ENCODE results near the gene PRSS50. TPM values are rescaled to one million over a fixed set of nuclear protein-coding genes. Genes with fewer than 3 reads are reported as not detected.

PRSS50 gene
- polyA plus RNA-seq, 1 of the 3 experiments (the other 2 are of a cell fraction) = not detected

DNA sequence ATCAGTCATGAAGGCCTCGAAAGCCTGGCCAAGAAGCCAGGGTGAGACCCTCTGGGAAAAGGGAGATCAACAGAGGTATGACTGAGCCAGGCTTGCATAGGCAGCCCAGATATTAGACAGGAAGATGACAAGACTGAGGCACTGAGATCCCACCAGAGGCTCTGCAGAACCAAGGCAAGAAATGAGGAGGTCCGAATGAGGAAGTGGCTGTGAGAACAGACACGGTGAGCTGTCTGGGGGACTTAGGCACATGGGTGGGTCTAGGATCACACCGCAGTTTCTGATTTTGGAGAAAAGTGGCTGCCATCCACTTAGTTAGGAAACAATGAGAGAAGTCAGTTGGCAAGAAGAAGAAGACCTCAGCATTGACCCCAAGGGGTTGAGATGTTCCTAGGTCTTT is 31.5 kb upstream of the PRSS50 start:
- ChIA-PET CTCF (no interaction called here), POLR2A (no interaction called here)
- no peak for DNase-seq
- Histone ChIP-seq H3K4me3 (ENCODE audit: low read depth in 2 of 2, low read length in 1 of 2) (no peak overlapping the region), H4K20me1 (ENCODE audit: insufficient read depth) (no peaks in the 10 kb centered on the region), H3K4me2 (no peak overlapping the region), H3K9me2 (no peaks in the 10 kb centered on the region), H3K4me1 (ENCODE audit: control insufficient read depth in 1 of 2, insufficient read depth in 2 of 2, low read depth in 1 of 2, low read length in 1 of 2) (no peaks in the 10 kb centered on the region), H3K27ac (ENCODE audit: low read depth in 2 of 2, low read length in 1 of 2) (no peak overlapping the region), H2AFZ (ENCODE audit: low read depth) (no peak overlapping the region), H3K79me2 (ENCODE audit: insufficient read depth) (no peaks in the 10 kb centered on the region), H3K9me3 (no peaks in the 10 kb centered on the region), H3F3A (replicated peaks; ENCODE audit: insufficient read depth) (no peaks in the 10 kb centered on the region), H3K9ac (no peak overlapping the region), H3K27me3 (ENCODE audit: insufficient read depth) (no peaks in the 10 kb centered on the region), H3K36me3 (replicated peaks in 1 of 2; ENCODE audit: control insufficient read depth in 1 of 2, insufficient read depth in 2 of 2, low read length in 1 of 2) (no peaks in the 10 kb centered on the region)
- 20% methylated on average over 4 of the region's 4 CpGs for WGBS (ENCODE audit: low lambda C conversion rate)
- TF ChIP-seq FOXM1 (IDR thresholded peaks at IDR 0.05; ENCODE audit: low read depth) (no peak), CHD2 (IDR thresholded peaks at IDR 0.05; ENCODE audit: low read length, partially characterized antibody) (no peak), TAF1 (IDR thresholded peaks at IDR 0.05; ENCODE audit: borderline replicate concordance, low read depth, low read length) (no peak), TCF12 (IDR thresholded peaks at IDR 0.05) (no peak), RXRA (IDR thresholded peaks at IDR 0.05; ENCODE audit: borderline replicate concordance, low read depth) (no peak), NRF1 (IDR thresholded peaks at IDR 0.05; ENCODE audit: low read depth, low read length) (no peak)
- TF ChIP-seq, protein P1, sequence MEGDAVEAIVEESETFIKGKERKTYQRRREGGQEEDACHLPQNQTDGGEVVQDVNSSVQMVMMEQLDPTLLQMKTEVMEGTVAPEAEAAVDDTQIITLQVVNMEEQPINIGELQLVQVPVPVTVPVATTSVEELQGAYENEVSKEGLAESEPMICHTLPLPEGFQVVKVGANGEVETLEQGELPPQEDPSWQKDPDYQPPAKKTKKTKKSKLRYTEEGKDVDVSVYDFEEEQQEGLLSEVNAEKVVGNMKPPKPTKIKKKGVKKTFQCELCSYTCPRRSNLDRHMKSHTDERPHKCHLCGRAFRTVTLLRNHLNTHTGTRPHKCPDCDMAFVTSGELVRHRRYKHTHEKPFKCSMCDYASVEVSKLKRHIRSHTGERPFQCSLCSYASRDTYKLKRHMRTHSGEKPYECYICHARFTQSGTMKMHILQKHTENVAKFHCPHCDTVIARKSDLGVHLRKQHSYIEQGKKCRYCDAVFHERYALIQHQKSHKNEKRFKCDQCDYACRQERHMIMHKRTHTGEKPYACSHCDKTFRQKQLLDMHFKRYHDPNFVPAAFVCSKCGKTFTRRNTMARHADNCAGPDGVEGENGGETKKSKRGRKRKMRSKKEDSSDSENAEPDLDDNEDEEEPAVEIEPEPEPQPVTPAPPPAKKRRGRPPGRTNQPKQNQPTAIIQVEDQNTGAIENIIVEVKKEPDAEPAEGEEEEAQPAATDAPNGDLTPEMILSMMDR (IDR thresholded peaks at IDR 0.05) = no peak
- TF ChIP-seq, protein P2, sequence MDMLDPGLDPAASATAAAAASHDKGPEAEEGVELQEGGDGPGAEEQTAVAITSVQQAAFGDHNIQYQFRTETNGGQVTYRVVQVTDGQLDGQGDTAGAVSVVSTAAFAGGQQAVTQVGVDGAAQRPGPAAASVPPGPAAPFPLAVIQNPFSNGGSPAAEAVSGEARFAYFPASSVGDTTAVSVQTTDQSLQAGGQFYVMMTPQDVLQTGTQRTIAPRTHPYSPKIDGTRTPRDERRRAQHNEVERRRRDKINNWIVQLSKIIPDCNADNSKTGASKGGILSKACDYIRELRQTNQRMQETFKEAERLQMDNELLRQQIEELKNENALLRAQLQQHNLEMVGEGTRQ (IDR thresholded peaks at IDR 0.05; ENCODE audit: borderline replicate concordance, low read depth, low read length) = no peak

DNA sequence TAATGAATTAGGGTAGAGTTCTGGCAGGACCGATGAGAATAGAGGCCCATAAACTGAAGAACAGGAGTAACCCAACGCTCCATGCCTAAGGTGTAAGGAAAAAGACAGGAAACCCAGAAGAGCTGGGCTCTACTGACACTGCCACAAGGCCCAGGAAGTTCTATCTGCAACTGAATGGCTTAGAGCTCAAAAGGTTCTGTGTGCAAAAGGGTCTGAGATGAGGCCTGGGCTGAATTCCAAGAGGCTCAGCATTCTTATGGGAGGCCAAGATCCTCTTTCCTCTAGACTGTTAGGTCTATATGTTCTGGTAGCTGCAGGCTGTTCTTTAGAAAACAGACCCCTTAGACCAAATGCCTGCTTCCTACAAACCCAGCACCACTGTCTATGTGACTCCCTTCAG is 30.5 kb upstream of the PRSS50 start:
- no peaks in the 10 kb centered on the region for H3K27me3 ChIP-seq (ENCODE audit: insufficient read depth)
- no peaks in the 10 kb centered on the region for H3K36me3 ChIP-seq (replicated peaks in 1 of 2; ENCODE audit: control insufficient read depth in 1 of 2, insufficient read depth in 2 of 2, low read length in 1 of 2)
- DNase-seq = no peak
- TF ChIP-seq RXRA (IDR thresholded peaks at IDR 0.05; ENCODE audit: borderline replicate concordance, low read depth) (no peak), NFIC (IDR thresholded peaks at IDR 0.05; ENCODE audit: borderline replicate concordance) (no peak), FOXJ3 (CRISPR knock-in tag; IDR thresholded peaks at IDR 0.05) (no peak), MEF2A (IDR thresholded peaks at IDR 0.05; ENCODE audit: borderline replicate concordance, low read depth) (no peak), RAD21 (IDR thresholded peaks at IDR 0.05; ENCODE audit: low read length) (no peak), MXI1 (IDR thresholded peaks at IDR 0.05; ENCODE audit: low read depth, low read length) (no peak), GATA2 (CRISPR knock-in tag; IDR thresholded peaks at IDR 0.05) (no peak), FOSL2 (IDR thresholded peaks at IDR 0.05; ENCODE audit: borderline replicate concordance, low read depth) (no peak), JUND (IDR thresholded peaks at IDR 0.05) (no peak), EP300 (IDR thresholded peaks at IDR 0.05; ENCODE audit: borderline replicate concordance in 1 of 2, low read depth in 1 of 2, low read length in 1 of 2) (no peak)
- TF ChIP-seq, protein P3, sequence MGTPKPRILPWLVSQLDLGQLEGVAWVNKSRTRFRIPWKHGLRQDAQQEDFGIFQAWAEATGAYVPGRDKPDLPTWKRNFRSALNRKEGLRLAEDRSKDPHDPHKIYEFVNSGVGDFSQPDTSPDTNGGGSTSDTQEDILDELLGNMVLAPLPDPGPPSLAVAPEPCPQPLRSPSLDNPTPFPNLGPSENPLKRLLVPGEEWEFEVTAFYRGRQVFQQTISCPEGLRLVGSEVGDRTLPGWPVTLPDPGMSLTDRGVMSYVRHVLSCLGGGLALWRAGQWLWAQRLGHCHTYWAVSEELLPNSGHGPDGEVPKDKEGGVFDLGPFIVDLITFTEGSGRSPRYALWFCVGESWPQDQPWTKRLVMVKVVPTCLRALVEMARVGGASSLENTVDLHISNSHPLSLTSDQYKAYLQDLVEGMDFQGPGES (IDR thresholded peaks at IDR 0.05; ENCODE audit: low read depth, low read length) = no peak
- TF ChIP-seq, protein P1 (IDR thresholded peaks at IDR 0.05) = no peak
- TF ChIP-seq, protein P2 (IDR thresholded peaks at IDR 0.05; ENCODE audit: borderline replicate concordance, low read depth, low read length) = no peak
- no peaks in the 10 kb centered on the region for H3K9me2 ChIP-seq
- no peaks in the 10 kb centered on the region for H3F3A ChIP-seq (replicated peaks; ENCODE audit: insufficient read depth)
- no peaks in the 10 kb centered on the region for H3K79me2 ChIP-seq (ENCODE audit: insufficient read depth)
- ChIA-PET POLR2A (no interaction called here), CTCF (no interaction called here)
- H3K9ac ChIP-seq = no peak overlapping the region
- no peak overlapping the region for H3K27ac ChIP-seq (ENCODE audit: low read depth in 2 of 2, low read length in 1 of 2)
- H3K4me1 ChIP-seq (ENCODE audit: control insufficient read depth in 1 of 2, insufficient read depth in 2 of 2, low read depth in 1 of 2, low read length in 1 of 2) = no peaks in the 10 kb centered on the region
- H2AFZ ChIP-seq (ENCODE audit: low read depth) = no peak overlapping the region
- H3K4me3 ChIP-seq (ENCODE audit: low read depth in 2 of 2, low read length in 1 of 2) = no peak overlapping the region
- H3K9me3 ChIP-seq = no peaks in the 10 kb centered on the region
- no peak overlapping the region for H3K4me2 ChIP-seq
- H4K20me1 ChIP-seq (ENCODE audit: insufficient read depth) = no peaks in the 10 kb centered on the region
- 39% methylated on average over 2 of the region's 2 CpGs for WGBS (ENCODE audit: low lambda C conversion rate)
